SKM-1 treated with dmso at 0.1 percent for 144 hours (cell line): ENCODE data around the gene TRPV6.

Experiments used
- DNase-seq: peaks from one replicate; lab custom pipeline; 2025; ENCODE audit not compliant: unreplicated experiment; lab: John Stamatoyannopoulos, UW

TRPV6 gene

DNA sequence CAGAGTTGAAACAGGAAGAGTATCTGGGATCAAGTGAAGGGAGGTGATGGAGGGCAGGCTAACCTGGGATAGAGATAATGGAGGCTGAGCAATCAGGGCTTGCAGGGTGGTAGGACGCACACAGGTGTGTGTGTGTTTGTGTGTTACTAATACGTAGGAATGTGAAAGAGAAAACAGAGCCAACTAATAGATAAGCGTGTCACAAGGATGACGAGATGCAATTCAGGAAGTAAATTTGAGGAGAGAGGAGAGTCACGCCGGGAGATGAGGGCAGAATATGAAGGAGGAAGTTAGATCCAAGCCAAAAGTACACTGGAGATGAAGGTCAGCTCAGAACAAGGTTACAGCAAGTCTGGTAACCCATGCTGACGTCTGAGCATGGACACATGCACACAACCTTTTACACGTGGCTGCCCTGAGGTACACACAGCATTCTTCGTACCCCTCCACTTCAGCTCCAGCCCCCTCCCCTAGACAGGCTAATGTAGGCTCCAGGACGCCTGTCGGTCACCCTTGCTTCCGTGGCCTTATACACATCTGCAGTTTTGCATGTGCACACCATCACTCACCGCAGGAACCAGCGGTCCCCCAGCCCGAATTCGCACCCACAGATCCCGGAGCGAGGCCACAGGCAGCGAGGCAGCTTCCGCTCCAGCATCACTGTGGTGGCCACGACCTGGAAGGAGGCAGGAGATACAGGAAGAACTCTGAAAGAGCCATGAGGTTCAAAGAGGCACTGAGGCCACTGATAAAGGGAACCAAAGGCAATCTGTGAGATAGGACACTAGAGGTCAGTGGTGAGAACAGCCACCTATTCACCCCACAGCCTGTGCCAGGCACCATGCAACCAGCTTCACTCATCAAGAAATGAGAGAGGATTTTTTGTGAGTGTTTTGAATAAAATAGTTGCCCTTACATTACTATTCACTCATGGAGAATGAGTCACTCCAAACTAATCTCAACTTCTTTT lies 23.7 kb upstream of the TRPV6 start:
- peak; percentile 49 for DNase-seq

DNA sequence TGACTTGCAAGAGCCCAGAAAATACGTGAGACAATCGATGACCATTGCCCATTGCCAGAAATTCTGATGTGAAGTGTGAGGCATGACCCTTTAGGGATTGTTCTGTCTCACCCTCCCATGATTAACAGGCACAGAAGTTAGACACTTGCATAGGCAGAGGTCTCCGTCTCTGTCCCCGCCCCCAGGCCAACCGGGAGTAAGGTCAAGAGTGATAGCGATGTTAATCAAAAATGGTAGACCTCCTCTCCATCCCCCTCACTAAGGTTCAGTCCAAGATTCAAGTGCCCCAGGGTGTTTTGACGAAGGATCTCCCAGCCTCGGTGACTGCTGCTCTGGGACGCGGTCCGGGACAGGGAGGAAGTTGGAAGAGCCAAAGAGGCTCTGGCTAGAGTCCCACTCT lies 22.7 kb upstream of the TRPV6 start:
- DNase-seq, result no peak

DNA sequence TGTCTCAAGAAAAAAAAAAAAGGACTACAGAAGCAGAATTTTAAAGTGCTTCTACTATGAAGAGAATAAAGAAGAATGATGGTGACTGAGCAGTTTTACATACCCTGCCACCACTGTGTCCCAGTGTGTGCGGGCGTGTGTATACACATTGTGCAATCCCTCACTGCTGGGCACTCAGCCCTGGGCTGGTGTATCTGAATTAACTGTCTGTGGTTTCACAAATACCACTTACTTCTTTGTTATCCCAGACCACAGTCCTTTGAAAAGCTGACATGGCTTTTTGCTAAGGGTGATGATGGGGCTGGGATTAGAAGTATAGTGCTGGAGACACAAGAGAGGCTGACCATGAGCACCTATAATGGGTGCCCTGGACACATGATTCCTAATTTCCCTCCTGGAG lies 21.1 kb upstream of the TRPV6 start:
- DNase-seq, result no peak

DNA sequence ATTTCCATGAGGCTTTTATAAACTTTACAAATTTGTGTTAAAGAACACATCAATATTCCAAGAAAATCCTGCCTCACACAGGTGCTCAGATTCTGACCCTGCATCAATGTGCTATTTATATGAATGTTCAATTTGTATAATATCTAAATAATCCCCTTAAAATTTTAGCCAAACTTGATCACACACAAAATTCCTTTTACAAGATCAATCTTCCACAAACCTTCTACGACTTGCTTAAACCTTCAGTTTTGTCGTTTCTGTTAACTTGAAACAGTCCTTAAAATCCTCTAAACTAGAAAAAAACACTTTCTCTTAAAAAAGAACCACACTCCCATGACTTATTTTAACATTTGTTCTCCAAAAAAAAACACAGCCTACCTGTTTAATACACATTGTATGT lies 20.2 kb upstream of the TRPV6 start:
- DNase-seq, result no peak

DNA sequence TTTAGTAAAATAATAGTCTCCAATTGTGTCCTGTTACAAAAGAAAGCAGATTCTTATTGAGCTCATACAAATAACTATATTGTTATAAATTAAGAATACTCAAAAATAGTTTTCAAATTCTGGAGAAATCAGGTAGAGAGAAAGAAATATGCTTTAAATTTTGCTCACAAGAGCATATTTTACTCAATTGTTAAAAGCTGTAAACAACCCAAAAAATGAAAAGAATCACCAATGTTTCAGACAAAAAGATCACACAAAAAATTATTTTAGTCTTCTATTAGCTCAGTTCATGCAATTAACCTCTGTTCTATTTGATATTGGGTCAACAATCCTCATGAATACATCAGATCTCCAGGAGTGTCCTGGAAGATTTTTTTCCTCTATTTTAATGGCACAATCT lies 18.6 kb upstream of the TRPV6 start:
- DNase-seq, result no peak

DNA sequence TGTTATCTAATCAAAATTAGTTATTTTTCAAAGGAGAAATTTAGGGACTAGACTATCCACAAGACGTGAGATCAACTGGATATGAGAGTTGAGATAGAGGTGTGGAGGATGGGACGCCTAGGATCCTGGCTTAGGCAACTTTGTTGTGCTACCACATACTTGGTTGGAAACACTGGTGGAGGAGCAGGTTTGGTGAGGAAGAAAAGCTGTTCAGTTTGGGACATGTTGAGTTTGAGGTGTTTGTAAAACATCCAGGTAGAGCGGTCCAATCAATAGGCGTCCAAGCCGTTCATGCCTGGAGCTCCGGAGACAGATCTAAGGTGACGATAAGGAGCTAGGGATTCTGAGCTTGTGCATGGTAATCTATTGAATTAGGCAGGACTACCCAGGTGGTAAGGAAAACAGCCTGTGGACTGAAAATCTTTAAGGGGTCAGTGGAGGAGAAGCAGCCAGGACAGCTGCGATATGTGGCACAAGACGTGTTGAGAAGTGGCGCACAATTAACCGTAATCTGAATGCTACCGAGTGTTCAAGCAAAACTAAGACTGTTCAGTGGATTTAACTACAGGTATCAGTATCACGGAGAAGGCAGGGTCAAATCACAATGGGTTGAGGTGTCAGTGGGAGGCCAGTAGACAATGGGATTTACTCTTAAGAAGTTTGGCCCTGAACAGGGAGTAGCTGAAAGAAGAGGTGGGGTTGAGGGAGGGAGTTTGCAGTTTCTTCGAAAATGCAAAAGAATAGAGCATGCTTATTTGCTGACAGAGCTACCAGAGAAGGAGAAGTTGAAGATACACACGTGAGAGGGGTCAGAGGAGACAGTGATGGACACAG lies 16.1 kb upstream of the TRPV6 start:
- no peak for DNase-seq

- no peak for DNase-seq
Observed at GRCh38 chr7:142899661-142900060, 14.1 kb upstream of the TRPV6 start.

DNA sequence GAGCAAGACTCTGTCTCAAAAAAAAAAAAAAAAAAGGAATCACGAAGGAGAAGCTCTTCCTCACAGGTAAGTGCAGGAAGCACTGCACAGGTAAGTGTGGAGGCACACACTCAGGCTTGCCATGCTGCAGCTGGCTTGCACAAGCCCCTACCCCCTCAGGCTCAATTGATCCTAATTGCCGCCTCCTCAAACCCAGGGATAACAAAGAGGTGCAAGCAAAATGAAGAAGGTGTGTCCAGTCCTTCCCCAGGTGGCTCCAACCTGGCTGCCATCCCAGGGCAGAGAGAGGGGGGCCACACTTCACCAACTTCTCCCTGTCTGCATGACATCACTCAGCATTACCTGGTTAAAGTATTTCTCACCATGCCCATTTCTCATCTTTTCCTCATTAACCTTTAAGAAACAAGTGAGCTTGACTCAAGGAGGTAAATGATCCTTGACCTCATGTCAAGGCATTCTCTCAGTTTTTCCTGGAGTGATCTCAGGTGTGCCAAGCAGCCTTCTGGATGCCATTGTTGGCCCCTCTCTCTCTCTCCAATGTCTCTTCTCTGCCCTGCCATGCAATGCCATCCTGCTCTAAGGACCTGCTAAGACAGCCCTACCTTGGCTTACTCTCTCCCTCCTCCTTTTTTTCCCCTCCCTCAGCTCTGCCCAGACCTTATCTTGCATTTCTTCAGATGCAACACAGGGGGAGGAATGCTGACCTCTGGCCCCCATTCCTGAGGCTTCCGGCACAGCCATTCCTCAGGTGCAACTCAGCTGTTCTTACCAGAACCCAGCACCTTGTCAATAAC lies 13.0 kb upstream of the TRPV6 start:
- no peak for DNase-seq

DNA sequence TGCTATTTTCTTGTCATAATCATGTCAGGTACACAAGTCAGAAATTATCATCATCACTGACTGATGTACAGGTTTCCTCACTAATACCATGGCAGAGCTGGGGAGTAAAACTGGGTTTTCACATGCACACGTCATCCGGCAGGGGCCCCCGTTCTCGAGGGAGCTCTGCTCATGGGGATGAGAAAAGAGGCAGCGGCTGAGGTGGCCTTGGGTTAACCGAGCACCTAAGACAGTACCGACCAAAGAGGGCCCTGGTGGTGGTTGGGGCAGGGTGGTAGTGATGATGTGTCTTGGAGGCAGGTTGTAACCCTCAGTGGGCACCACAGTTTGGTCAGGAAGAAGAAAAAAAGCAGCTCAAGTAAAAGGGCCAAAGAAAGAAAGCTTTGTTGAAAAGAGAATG lies 12.1 kb upstream of the TRPV6 start:
- no peak for DNase-seq

DNA sequence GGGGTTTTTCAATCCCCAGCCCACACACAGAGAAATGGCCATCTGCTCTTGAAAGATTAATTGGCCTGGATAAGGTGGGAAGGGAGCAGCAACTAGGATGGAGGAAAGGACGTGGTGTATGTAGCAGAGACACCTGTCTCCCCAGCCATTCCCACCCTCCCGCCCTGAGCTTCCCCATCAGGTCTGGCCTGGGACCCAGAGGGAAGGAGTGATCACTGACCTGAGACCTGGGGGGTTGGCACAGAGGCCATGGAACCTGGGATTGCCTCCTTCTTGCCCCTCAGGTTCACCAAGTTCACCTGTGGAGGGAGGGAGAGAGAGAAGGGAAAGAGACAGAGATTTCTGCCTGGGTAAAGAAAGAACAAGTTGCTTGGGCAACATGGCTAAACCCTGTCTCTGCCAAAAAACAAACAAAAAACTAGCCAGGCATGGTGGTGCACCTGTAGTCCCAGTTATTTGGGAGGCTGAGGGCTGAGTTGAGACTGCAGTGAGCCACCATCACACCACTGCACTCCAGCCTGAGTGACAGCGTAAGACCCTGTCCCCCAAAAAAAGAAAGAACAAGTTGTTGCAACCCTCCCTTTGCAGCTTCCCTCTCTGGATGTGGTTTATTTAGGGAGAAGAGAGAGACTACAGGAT lies 11.3 kb upstream of the TRPV6 start:
- no peak for DNase-seq

GRCh38 chr7:142896151-142896550 lies 10.6 kb upstream of the TRPV6 start:
- no peak for DNase-seq

- no peak for DNase-seq
Observed at GRCh38 chr7:142894985-142895593, 9.5 kb upstream of the TRPV6 start.

GRCh38 chr7:142894112-142894984 lies 8.8 kb upstream of the TRPV6 start:
- DNase-seq, result no peak

- no peak for DNase-seq
Observed at GRCh38 chr7:142892951-142893350, 7.4 kb upstream of the TRPV6 start.

DNA sequence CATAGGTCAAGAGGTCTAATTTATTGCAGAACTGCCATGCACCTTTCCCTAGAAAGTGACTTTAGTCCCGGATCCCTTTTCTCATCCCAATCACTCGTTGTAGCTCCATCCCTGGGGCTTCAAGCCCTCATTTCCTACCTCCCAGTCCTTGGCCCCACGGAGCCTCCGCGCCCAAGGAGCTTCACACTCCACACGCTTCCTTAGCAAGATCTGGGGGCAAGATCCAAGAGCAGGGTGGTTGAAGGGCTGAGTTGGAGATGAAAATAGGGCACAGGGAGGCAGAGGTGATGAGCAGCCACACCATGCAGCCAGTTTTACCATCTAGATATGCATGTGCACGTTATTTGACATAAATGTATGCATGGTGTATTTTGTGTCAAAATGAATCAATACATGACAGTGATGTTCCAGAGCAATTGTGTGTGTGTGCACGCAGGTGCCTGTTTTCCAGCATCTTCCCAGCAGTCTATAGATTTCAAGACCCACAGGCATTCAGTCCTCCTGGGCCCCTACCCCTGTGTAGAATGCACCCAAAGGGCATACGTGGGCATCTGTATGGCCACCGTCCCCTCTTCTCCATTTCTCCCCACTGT lies 6.0 kb upstream of the TRPV6 start:
- no peak for DNase-seq

DNA sequence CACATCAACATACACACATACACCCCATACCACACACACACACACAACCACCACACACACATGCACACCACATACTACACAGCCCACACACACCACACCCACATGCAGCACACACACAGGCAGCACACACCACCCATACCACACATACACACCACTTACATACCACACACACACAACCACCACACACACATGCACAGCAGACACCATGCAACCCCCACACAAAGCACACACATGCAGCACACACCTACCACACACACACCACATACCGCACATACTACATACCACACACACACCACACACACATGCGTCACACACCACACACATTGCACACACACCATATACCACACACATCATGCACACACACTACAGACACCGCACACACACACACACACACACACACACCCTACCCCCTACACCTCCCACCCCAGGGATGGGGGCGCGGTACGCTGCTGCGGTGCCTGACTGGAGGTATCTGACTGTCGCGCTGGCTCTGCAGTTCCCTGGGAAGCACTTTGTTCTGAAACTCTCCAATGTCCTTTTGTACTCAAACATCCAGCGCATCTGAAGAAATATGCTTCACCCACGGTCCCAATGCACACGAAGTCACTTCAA lies 5.4 kb upstream of the TRPV6 start:
- DNase-seq, result no peak

- DNase-seq, result no peak
Observed at GRCh38 chr7:142889816-142890215, 4.3 kb upstream of the TRPV6 start.

- DNase-seq, result no peak
Observed at GRCh38 chr7:142887282-142888015, 1.9 kb upstream of the TRPV6 start.
